CD4-positive, alpha-beta T cell treated with Interleukin-17A for 4 hours (primary cell): ENCODE results near the gene ZBED1.
"Not testable (repeated sequence)": the region's sequence is repeated elsewhere in the genome, so short reads cannot be mapped to it uniquely, and the experiment has no call there.

Experiments used
- DNase-seq: peaks from one replicate; pipeline ENCODE4 v3.0.0-alpha.2; 2020; ENCODE audit warnings: mixed read lengths

Gene ZBED1

GRCh38 chrX:2471641-2472040 lies 29.1 kb downstream of the ZBED1 start:
- no peak for DNase-seq

GRCh38 chrX:2471126-2471525 lies 29.6 kb downstream of the ZBED1 start:
- not testable (repeated sequence) for DNase-seq

GRCh38 chrX:2469852-2470251 lies 30.9 kb downstream of the ZBED1 start:
- DNase-seq = not testable (repeated sequence)

- no peak for DNase-seq
These were observed 31.5 kb downstream of the ZBED1 start for GRCh38 chrX:2469196-2469685.

- no peak for DNase-seq
These were observed 32.2 kb downstream of the ZBED1 start for GRCh38 chrX:2468261-2469195.

- DNase-seq = no peak
These were observed 33.7 kb downstream of the ZBED1 start for GRCh38 chrX:2466876-2467656.

- DNase-seq = no peak
These were observed 36.1 kb downstream of the ZBED1 start for GRCh38 chrX:2464677-2465166.

- no peak for DNase-seq
These were observed 36.7 kb downstream of the ZBED1 start for GRCh38 chrX:2463973-2464676.

- not testable (repeated sequence) for DNase-seq
These were observed 37.3 kb downstream of the ZBED1 start for GRCh38 chrX:2463481-2463880.

GRCh38 chrX:2462780-2463179 lies 38.0 kb downstream of the ZBED1 start:
- no peak for DNase-seq

GRCh38 chrX:2462074-2462473 lies 38.7 kb downstream of the ZBED1 start:
- no peak for DNase-seq

- DNase-seq = no peak
These were observed 39.1 kb downstream of the ZBED1 start for GRCh38 chrX:2461711-2462016.

- DNase-seq = not testable (repeated sequence)
These were observed 39.7 kb downstream of the ZBED1 start for GRCh38 chrX:2460821-2461710.

GRCh38 chrX:2460048-2460447 lies 40.7 kb downstream of the ZBED1 start:
- DNase-seq = not testable (repeated sequence)

GRCh38 chrX:2458309-2458708 lies 42.5 kb downstream of the ZBED1 start:
- no peak for DNase-seq

GRCh38 chrX:2457289-2458133 lies 43.3 kb downstream of the ZBED1 start:
- DNase-seq = no peak

- DNase-seq = not testable (repeated sequence)
These were observed 44.7 kb downstream of the ZBED1 start for GRCh38 chrX:2456091-2456490.

- DNase-seq = not testable (repeated sequence)
These were observed 46.2 kb downstream of the ZBED1 start for GRCh38 chrX:2454620-2455019.

- DNase-seq = no peak
These were observed 48.0 kb downstream of the ZBED1 start for GRCh38 chrX:2452799-2453198.

GRCh38 chrX:2452317-2452784 lies 48.4 kb downstream of the ZBED1 start:
- DNase-seq = no peak
